ENCODE results near the gene RANBP9.

RANBP9 gene

DNA sequence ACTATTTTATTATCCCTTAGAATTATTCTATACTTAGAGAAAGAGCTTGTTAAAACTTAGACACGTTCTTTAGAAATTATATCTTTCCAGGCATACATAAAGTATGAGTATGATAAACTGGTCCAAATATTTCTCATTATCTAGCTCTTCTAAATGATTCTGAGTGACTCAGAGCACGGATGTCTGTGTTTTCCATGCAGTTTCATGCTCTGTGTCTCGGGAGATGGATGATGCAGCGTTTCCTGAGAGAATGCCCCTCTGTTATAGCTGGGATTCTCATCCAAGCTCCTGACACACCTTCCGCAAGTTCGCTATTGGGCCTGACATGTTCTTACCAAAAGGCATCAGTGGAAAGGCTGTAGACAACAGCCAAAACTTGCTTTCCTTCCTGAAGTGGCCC lies 117.9 kb downstream of the RANBP9 start:
- no peak for DNase-seq (ENCODE audit: low spot score)

DNA sequence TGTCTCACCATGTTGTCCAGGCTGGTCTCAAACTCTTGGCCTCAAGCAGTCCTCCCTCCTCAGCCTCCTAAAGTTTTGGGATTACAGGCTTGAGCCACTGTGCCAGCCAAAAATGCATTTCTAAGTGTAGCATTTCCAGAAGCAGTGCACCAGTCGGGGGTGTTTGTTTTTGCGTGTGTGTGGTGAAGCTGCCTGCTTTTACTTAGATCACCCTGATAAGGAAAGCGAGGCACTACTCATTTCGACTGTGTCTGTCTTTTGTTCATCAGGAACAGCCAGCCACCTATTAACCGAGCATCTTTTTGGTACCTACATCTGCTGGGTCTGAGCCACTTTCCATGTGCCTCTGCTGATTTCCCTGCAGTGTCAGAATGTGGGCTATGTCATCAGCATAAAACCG lies 118.5 kb downstream of the RANBP9 start:
- no peak for DNase-seq (ENCODE audit: low spot score)

DNA sequence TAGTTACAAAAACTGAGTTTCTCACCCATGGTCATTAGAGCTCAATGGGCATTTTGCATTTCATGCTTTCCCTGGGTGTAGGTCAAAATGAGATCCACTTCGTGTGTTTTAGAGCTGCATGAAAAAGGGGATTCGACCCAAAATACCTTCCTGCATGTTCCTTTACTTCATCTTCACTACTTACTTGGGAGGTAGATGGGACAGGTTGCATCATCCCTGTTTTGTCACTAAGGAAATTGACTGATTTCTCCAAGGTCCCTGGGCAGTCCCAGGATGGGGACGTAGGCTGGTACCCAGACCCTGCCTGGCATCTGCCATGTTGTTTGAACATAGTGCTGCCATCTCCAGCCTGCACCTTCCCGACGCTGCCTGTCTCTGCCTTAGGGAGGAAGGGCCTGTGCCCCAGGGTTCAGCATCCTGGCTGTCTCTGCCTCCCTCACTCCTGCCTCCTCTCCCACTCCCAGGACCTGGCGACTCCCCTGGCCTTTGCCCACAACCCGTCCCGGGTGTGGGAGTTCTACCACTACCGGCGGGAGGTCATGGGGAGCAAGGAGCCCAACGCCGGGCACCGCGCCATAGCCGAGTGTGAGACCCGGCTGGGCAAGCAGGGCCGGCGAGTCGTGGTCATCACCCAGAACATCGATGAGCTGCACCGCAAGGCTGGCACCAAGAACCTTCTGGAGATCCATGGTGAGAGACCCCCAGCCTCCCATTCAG lies 120.3 kb downstream of the RANBP9 start:
- DNase-seq (ENCODE audit: low spot score) = no peak

DNA sequence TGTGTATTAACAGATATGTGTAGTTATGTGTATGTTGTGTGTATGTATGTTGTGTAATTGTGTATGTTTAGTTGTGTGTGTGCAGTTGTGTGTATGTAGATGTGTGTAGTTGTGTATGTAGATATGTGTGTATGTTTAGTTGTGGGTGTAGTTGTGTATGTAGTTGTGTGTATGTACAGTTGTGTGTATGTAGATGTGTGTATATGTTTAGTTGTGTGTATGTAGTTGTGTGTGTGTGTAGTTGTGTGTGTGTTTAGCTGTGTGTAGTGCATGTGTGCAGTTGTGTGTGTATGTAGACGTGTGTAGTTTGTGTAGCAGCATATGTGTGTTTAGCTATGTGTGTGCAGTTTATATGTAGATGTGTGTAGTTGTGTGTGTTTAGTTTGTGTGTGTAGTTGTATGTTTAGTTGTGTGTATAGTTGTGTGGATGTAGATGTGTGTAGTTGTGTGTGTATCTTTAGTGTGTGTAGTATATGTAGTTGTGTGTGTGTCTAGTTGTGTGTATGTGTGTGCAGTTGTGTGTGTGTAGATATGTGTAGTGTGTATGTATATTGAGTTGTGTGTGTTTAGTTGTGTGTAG lies 121.0 kb downstream of the RANBP9 start:
- DNase-seq (ENCODE audit: low spot score) = no peak

DNA sequence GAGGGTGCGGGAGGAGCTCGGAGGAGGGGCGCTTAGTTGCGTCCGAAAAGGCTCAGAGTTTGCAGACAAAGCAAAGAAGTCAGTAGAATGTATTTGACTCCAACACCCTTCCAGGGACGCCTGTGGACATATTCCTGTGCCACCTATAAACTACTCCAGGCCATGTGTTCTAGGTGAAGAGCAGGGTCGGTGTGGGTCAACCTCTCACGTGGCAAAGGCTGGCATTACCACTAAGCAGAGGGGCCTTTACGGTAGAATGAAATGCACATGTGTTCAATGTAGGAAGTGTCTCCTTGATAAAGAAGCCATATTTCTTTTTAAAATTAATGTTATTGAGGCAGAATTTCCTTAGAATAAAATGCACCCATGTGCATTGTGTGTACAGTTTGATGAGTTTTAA lies 121.8 kb downstream of the RANBP9 start:
- DNase-seq (ENCODE audit: low spot score) = no peak

DNA sequence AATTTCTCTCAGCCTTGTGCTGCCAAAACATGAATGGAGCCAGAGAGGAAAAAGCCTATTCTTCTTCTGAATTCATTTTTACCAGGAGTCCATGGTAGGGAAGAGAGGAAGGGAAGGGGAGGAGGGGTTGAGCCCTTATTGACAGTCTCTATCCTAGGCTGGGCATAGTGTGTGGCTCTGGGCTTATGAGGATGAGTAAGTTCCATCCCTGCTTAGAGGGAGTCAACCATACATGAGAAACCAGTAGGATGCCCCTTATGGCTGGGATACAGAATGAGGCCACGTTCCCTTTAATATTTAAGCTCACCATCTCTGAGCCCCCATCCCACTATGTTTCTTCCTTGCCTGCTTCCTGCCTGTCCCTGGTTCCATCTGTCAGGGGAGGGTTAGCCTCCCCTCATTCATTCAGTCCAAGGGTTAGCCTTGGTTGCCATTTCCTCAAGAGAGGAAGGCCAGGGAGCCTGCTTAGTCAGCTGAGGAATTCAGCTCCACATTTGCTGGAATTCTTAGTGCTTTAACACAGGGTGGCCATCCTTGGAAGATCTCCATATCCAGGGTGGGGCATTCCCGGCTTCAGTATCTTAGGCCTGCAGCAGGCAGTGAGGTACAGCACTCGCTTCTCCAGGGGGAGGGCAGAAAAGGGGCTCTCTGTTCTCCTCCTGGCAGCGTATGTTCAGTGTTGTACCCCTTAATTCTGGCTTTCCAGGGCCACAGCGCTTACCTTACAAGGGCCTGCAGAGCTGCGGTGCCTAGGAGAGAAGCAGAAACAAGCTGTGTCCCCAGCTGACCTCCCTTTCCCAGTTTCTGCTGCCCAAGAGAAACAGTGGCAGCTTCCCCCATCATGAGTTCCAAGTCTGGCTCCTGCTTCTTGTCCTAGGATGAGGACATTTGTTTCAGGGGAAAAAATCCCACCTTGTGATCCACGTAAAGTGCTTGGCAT lies 124.8 kb downstream of the RANBP9 start:
- DNase-seq (ENCODE audit: low spot score) = no peak

DNA sequence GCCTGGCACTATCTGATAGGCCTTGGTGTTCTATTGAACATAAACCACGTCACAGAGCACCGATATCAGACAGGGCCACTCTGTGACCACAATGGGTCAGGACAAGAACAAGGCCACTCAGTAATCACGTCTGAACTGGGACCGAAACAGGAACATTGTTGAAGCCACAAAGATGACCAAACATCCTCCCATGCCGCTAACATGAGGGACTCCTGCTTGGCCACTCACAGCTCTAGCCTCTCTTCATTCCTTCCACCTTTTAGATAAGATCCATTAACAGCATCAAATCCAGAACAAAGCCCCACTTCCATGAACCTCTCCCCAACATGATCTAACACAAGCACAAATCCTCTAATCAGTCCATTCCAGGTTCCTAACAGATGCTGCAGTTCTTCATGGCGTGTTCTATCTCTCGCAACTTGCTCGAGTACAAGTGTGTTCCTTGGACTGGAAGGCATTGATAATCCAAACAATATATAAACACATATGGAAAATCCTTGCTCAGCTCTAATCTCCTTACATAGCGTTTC lies 129.9 kb downstream of the RANBP9 start:
- no peak for DNase-seq (ENCODE audit: low spot score)

DNA sequence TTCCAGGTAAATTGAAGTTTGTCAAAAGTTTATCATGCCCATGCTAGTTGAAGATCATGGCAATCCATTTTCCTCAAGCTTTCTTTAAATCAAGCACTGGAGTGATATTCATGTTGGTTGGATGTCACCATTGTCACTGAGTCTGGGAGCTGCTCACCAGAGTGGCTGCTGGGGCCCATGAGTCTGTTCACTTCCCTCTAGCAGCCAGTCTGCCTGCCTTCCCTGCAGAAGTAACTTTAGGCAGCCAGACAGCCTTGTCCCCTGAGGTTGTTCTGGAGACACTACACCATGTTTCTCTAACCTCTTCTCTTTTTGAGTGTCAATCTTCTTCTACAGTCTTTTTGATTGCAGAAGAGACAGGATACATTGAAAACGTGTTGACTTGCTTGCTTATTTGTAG lies 131.7 kb downstream of the RANBP9 start:
- DNase-seq (ENCODE audit: low spot score) = no peak

DNA sequence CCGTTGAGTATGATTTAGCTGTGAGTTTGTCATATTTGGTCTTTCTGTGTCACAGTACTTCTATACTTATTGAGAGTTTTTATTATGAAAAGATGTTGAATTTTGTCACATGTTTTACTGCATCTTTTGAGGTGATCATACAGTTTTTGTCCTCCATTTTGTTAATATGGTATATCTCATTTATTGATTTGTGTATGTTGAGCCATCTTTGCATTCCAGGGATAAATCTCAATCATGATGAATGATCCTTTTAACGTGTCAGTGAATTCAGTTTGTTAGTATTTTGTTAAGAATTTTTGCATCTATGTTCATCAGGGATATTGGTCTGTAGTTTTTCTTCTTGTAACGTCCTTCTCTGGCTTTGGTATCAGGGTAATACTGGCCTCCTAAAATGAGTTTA lies 133.7 kb downstream of the RANBP9 start:
- DNase-seq (ENCODE audit: low spot score) = no peak

DNA sequence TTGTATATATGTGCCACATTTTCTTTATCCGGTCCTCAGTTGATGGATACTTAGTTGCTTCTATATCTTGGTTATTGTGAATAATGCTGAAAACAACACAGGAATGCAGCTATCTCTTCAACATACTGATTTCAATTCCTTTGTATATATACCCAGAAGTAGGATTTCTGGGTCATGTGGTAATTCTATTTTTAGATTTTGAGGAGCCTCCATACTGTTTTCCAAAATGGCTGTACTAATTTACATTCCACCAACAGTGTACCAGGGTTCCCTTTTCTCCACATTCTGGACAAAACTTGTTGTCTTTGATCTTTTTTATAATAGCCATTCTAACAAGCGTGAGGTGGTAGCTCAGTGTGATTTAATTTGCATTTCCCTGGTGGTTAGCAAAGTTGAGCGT lies 135.6 kb downstream of the RANBP9 start:
- no peak for DNase-seq (ENCODE audit: low spot score)

DNA sequence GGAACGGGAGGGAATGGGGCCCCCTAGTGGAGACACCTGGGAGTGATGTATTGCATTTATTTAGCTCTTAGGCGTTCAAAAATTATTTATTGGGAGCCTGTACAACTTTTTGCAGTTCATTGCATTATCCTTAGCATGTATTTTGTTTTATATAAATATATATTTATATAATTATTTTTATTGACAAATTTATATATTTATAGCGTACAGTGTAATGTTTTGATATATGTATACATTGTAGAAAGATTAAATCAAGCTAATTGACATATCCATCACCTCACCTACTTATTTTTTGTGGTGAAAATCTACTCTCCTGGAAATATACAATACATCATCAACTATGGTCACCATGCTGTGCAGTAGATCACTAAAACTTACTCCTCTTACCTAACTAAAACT lies 136.3 kb downstream of the RANBP9 start:
- DNase-seq (ENCODE audit: low spot score) = no peak

DNA sequence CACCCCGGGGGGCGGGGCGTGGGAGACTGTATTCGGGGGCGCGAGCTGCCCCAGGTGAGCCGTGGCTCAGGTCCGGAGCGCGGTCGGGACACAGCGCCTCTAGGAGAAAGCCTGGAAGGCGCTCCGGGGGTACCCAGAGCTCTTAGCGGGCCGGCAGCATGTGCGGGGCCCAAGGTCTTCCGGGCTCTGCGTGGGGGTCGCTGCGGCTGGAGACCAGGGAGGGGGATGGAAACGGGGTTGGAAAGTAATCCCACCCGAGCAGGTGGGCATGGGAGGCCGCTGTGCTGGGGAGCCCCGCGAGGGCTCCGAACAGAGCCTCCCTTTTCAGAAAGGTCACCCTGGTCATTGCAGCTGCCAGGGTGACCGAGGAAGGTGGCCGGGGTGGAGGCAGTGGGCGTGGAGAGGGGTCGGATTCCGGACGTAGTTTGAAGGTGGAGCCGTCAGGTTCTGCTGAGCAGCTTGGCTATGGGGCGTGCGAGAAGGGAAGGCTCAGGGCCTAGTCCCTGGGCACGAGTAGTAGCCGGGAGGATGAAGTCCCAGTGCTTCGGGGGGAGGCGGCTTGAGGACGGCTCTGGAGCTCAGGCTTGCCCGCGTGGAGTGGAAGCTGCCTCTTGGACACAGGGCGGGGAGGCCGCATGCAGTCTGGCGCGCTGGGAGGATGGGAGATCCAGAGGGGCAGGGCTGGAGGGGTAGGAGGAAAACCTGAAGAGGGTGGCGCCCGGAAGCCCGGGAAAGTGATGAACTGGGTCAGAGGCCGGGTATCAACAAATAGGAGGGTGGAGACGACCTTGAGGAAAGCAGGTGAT lies 136.9 kb downstream of the RANBP9 start, which contains the start of gene SIRT5:
Gene SIRT5 (plus strand): TSS at position 31 of the 806 bp plus-strand sequence. CDS start 9,510 bp downstream, outside the sequence.
- DNase-seq (ENCODE audit: low spot score) = peak; percentile 85

DNA sequence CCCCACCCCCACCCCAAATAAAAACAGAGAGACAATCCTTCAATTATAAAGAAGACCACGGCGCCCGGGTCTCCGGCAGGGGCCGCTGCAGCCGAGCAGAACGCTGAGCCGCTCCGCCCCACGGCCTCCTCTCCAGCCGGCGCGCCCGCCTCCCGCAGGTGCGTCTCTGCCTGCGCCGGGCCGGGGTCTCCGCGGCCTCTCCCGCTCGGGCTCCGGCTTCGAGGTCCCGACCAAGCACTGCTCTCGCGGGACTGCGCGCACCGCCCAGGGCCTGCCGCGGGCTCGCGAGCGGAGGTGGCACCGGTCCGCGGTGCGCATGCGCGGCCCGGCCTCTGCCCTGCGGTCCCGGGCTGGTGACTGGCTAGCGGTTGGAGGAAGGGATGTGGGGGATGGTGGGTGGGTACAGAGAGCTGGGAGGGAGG lies 137.5 kb downstream of the RANBP9 start:
- DNase-seq (ENCODE audit: low spot score) = peak; percentile 98

DNA sequence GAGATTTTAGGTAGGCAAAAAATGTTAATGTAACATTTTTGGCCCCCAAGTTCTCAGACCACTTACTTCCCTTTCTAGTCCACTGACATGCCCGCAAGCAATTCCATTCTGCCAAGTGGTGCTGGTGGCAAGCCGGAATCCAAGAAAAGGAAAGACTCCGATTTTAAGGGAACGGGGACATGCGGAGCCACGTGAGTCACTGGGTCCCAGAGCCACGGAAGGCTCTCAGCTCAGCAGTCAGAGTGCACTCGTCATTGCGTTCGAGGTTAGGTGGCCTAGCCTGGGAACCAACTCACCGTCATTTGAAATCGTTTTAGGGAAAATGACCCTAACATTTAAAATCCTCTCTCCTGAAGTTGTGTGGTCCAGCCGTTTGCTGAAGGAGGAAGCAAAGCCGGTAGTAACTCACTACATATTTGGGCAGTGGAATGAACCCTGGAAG lies 137.9 kb downstream of the RANBP9 start:
- DNase-seq (ENCODE audit: low spot score) = peak; percentile 34

DNA sequence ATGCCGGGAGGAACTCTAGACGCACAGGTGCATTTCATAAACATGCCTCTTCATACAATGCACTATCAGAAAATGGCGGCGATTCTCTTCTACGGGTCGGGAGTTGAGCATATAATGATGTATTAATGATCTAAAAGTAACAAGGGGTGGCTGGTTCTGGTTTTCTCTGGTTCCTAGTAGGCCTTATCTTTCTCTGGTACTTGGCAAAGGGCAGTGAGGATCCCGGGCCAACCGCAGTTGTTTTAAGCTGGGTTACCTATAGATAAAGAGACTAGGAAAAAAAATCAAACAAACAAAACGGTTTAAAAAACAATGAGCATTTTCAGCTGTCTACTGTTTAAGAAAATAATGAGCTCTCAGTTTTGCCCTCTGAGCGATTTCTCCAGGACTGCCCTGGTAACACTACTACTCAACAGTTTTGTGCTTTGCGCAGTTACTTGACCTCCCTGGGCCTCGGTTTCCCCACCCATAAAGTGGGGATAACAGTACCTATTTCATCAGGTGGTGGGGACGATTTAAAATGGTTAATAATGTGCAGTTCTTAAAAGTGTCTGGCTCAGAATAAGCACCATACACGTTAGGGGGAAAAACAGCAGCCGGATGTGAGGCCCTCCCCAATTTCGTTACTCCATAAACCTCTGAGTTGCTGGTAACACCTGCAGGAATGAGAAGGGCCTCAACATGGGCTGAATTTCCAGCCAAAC lies 138.5 kb downstream of the RANBP9 start:
- no peak for DNase-seq (ENCODE audit: low spot score)

DNA sequence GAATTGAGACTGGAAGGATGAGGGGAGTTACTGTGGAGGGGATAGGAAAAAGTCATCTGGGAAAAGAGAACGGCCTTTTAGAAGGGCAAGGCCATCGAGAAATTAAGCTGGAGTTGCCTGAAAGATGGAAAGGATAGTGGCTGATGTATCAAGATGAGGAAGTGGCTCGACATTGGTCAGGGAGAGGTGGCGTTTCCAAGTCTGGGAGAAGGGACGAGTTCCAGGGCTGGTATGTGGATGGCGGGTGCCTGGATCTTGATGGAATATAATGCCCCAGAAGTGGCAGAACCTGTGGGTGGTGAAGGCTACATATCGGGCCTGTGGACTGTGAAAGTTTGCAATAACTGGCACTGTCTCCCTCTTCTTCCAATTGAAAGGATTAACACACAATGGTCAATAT lies 139.4 kb downstream of the RANBP9 start:
- DNase-seq (ENCODE audit: low spot score) = no peak

All from iPS-NIHi11 (cell line).